HepG2 (cell line): ENCODE measurements around the gene VSIG10L. TPM values are rescaled to one million over a fixed set of nuclear protein-coding genes. Genes with fewer than 3 reads are reported as not detected.

Source experiments
- CBX2 ChIP-seq, 2 experiments: fragments of 200-600 bp in 1 of 2; sonication (generic); formaldehyde crosslinking in 1 of 2; IDR thresholded peaks; 2 replicates each; pipeline versions ENCODE4 v1.7.0 to v1.8.1; 2018 to 2022; ENCODE audit warnings: low read depth in 2 of 2, low read length in 1 of 2, mild to moderate bottlenecking in 1 of 2, missing genetic modification reagents in 1 of 2
- CHD2 ChIP-seq: IDR thresholded peaks from 2 replicates; pipeline ENCODE4 v1.6.1; 2011; ENCODE audit warnings: low read depth, low read length, improper control_type of control experiment
- KLF6 ChIP-seq: IDR thresholded peaks from 2 replicates; pipeline ENCODE4 v1.8.0; 2016; ENCODE audit warnings: missing biosample characterization, missing genetic modification reagents
- ZBTB3 ChIP-seq: sonication (generic); formaldehyde crosslinking; IDR thresholded peaks from 2 replicates; pipeline ENCODE4 v1.4.0; 2020; ENCODE audit warnings: low read depth, mild to moderate bottlenecking, moderate library complexity, missing genetic modification reagents, borderline replicate concordance
- ZFY ChIP-seq: sonication (generic); formaldehyde crosslinking; IDR thresholded peaks from 2 replicates; pipeline ENCODE4 v1.4.0; 2020; ENCODE audit warnings: missing genetic modification reagents
- ZNF383 ChIP-seq: sonication (generic); formaldehyde crosslinking; IDR thresholded peaks from 2 replicates; pipeline ENCODE4 v1.4.0; 2020; ENCODE audit warnings: missing genetic modification reagents, mild to moderate bottlenecking, borderline replicate concordance
- polyA plus RNA-seq, 8 experiments: library from polyadenylated mRNA; depleted of rRNA in 3 of 8; stranded (reverse) in 7 of 8; unstranded in 1 of 8; fragments of >200 nt; fragmentation: Illumina TruSeq in 4 of 8; extraction: Trizol in 4 of 8; gene quantifications; 2 replicates each; pipeline versions ENCODE4 v1.2.1 to v1.2.3, GENCODE V29; 2011 to 2016; ENCODE audit warnings: low read depth in 4 of 8, missing spikeins in 1 of 8, mixed read lengths in 1 of 8; ENCODE audit not compliant: insufficient read depth in 1 of 8
- total RNA-seq, 5 experiments: library from RNA; depleted of rRNA; stranded (reverse); fragments of >200 nt; fragmentation: Illumina TruSeq; extraction: Trizol; gene quantifications; 2 replicates each; pipeline ENCODE4 v1.2.3, GENCODE V29; 2016; ENCODE audit warnings: low read depth in 1 of 5
- TF ChIP-seq, protein P1 (sequence below): sonication (generic); formaldehyde crosslinking; IDR thresholded peaks from 2 replicates; pipeline ENCODE4 v1.4.0; 2020; ENCODE audit warnings: mild to moderate bottlenecking, missing genetic modification reagents, borderline replicate concordance
- TF ChIP-seq, protein P2 (sequence below): IDR thresholded peaks from 2 replicates; pipeline ENCODE4 v1.6.1; 2016; ENCODE audit warnings: mild to moderate bottlenecking
- TF ChIP-seq, protein P3 (sequence below): sonication (generic); formaldehyde crosslinking; IDR thresholded peaks from 2 replicates; pipeline ENCODE4 v1.5.0; 2020; ENCODE audit warnings: mild to moderate bottlenecking, missing genetic modification reagents

Gene VSIG10L
- total and polyA plus RNA-seq, 2 of the 13 experiments (the other 11 are each of a cell fraction or from before 2014, with no cell fraction given), result 2.7 to 8.5 TPM

DNA sequence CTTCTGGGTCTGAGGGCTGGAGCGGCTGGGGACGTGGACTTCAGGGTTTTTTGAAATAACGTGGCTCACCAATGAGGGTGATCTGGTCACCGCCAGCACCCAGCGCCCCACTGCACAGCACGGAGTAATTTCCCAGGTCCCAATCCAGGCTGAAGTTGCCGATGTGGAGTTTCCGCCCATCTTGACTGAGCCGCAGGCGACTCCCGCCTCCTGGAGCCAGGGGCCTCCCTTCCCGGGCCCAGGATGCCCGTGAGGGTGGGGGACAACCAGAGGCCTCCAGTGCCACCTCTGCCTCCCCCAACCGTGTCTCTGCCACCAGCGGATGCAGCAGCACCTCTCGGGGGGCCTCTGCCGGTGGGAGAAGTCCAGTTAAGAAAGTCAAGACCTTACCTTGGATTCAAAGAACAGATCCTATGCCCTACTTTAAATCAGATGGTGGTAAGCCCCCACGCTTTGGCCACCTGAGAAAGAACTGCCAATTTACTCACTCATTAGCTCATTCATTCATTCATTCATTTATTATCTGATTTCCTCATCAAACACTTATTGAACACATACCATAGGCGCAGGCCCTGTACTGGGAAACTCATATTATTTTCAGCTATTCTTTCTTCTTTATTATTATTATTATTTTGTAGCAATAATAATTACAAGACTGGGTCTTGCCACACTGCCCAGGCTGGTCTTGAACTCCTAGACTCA, 3.9 kb downstream of the VSIG10L start (continued):
- TF ChIP-seq, protein P1, sequence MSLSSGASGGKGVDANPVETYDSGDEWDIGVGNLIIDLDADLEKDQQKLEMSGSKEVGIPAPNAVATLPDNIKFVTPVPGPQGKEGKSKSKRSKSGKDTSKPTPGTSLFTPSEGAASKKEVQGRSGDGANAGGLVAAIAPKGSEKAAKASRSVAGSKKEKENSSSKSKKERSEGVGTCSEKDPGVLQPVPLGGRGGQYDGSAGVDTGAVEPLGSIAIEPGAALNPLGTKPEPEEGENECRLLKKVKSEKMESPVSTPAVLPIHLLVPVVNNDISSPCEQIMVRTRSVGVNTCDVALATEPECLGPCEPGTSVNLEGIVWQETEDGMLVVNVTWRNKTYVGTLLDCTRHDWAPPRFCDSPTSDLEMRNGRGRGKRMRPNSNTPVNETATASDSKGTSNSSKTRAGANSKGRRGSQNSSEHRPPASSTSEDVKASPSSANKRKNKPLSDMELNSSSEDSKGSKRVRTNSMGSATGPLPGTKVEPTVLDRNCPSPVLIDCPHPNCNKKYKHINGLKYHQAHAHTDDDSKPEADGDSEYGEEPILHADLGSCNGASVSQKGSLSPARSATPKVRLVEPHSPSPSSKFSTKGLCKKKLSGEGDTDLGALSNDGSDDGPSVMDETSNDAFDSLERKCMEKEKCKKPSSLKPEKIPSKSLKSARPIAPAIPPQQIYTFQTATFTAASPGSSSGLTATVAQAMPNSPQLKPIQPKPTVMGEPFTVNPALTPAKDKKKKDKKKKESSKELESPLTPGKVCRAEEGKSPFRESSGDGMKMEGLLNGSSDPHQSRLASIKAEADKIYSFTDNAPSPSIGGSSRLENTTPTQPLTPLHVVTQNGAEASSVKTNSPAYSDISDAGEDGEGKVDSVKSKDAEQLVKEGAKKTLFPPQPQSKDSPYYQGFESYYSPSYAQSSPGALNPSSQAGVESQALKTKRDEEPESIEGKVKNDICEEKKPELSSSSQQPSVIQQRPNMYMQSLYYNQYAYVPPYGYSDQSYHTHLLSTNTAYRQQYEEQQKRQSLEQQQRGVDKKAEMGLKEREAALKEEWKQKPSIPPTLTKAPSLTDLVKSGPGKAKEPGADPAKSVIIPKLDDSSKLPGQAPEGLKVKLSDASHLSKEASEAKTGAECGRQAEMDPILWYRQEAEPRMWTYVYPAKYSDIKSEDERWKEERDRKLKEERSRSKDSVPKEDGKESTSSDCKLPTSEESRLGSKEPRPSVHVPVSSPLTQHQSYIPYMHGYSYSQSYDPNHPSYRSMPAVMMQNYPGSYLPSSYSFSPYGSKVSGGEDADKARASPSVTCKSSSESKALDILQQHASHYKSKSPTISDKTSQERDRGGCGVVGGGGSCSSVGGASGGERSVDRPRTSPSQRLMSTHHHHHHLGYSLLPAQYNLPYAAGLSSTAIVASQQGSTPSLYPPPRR (CRISPR knock-in tag), result no peak
- TF ChIP-seq ZNF383 (CRISPR knock-in tag), result no peak
- no peak for TF ChIP-seq CHD2
- no peak for TF ChIP-seq ZFY
- TF ChIP-seq ZBTB3 (CRISPR knock-in tag), result no peak
- TF ChIP-seq, protein P2, sequence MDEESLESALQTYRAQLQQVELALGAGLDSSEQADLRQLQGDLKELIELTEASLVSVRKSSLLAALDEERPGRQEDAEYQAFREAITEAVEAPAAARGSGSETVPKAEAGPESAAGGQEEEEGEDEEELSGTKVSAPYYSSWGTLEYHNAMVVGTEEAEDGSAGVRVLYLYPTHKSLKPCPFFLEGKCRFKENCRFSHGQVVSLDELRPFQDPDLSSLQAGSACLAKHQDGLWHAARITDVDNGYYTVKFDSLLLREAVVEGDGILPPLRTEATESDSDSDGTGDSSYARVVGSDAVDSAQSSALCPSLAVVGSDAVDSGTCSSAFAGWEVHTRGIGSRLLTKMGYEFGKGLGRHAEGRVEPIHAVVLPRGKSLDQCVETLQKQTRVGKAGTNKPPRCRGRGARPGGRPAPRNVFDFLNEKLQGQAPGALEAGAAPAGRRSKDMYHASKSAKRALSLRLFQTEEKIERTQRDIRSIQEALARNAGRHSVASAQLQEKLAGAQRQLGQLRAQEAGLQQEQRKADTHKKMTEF (CRISPR knock-in tag), result no peak
- no peak for TF ChIP-seq CBX2 (IDR thresholded peaks at IDR 0.05; ENCODE audit: low read depth, low read length)
- TF ChIP-seq CBX2 (CRISPR knock-in tag; IDR thresholded peaks at IDR 0.05; ENCODE audit: low read depth), result no peak
- TF ChIP-seq, protein P3, sequence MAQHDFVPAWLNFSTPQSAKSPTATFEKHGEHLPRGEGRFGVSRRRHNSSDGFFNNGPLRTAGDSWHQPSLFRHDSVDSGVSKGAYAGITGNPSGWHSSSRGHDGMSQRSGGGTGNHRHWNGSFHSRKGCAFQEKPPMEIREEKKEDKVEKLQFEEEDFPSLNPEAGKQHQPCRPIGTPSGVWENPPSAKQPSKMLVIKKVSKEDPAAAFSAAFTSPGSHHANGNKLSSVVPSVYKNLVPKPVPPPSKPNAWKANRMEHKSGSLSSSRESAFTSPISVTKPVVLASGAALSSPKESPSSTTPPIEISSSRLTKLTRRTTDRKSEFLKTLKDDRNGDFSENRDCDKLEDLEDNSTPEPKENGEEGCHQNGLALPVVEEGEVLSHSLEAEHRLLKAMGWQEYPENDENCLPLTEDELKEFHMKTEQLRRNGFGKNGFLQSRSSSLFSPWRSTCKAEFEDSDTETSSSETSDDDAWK, result no peak
- TF ChIP-seq KLF6, result no peak
